Mesendoderm (in vitro differentiated cells): ENCODE data around the gene RIPPLY1.

Source experiments
- DNase-seq: peaks from one replicate; pipeline ENCODE4 v3.0.0; 2013
- H2AK5ac ChIP-seq: 2 replicates; pipeline ENCODE4 v1.6.1; 2013; ENCODE audit warnings: low read length, inconsistent platforms
- H2BK120ac ChIP-seq: 2 replicates; pipeline ENCODE4 v1.6.1; 2013; ENCODE audit warnings: low read depth, mild to moderate bottlenecking, low read length, moderate library complexity, mixed read lengths
- H2BK15ac ChIP-seq: replicated peaks from 2 replicates; pipeline ENCODE4 v1.6.1; 2013; ENCODE audit warnings: low read depth, mild to moderate bottlenecking, moderate library complexity
- H2BK5ac ChIP-seq: 2 replicates; pipeline ENCODE4 v1.6.1; 2013; ENCODE audit warnings: low read length, inconsistent platforms
- H3K18ac ChIP-seq: 2 replicates; pipeline ENCODE4 v1.6.1; 2013; ENCODE audit warnings: mild to moderate bottlenecking, low read length, mixed read lengths
- H3K23ac ChIP-seq: one replicate; pipeline ENCODE4 v1.6.1; 2013; ENCODE audit warnings: low read length
- H3K27ac ChIP-seq: 2 replicates; pipeline ENCODE4 v1.5.1; 2013; ENCODE audit warnings: low read depth, mild to moderate bottlenecking, inconsistent platforms, low read length, moderate library complexity
- H3K27me3 ChIP-seq: 2 replicates; pipeline ENCODE4 v1.6.1; 2013; ENCODE audit warnings: low read length, control low read depth, mild to moderate bottlenecking, inconsistent platforms; ENCODE audit not compliant: insufficient read depth, poor library complexity
- H3K36me3 ChIP-seq: 2 replicates; pipeline ENCODE4 v1.6.1; 2013; ENCODE audit warnings: low read length, inconsistent platforms; ENCODE audit not compliant: control insufficient read depth, insufficient read depth
- H3K4ac ChIP-seq: one replicate; pipeline ENCODE4 v1.6.1; 2013; ENCODE audit warnings: low read depth, mild to moderate bottlenecking, low read length, moderate library complexity
- H3K4me1 ChIP-seq: 2 replicates; pipeline ENCODE4 v1.6.1; 2013; ENCODE audit warnings: low read depth, low read length, inconsistent platforms; ENCODE audit not compliant: control insufficient read depth
- H3K4me2 ChIP-seq: 2 replicates; pipeline ENCODE4 v1.6.1; 2013; ENCODE audit warnings: low read length
- H3K4me3 ChIP-seq: 2 replicates; pipeline ENCODE4 v1.5.1; 2013; ENCODE audit warnings: mild to moderate bottlenecking, low read length
- H3K56ac ChIP-seq: one replicate; pipeline ENCODE4 v1.6.1; 2013; ENCODE audit warnings: low read length
- H3K79me1 ChIP-seq: 2 replicates; pipeline ENCODE4 v1.6.1; 2013; ENCODE audit warnings: low read length, inconsistent platforms
- H3K79me2 ChIP-seq: 2 replicates; pipeline ENCODE4 v1.6.1; 2013; ENCODE audit warnings: mild to moderate bottlenecking, low read length; ENCODE audit not compliant: control insufficient read depth, insufficient read depth
- H3K9ac ChIP-seq: 2 replicates; pipeline ENCODE4 v1.6.1; 2013; ENCODE audit warnings: low read length, inconsistent platforms
- H4K5ac ChIP-seq: one replicate; pipeline ENCODE4 v1.6.1; 2013; ENCODE audit warnings: low read length
- H4K8ac ChIP-seq: one replicate; pipeline ENCODE4 v1.6.1; 2013; ENCODE audit warnings: low read depth, mild to moderate bottlenecking, control low read depth, low read length, moderate library complexity
- WGBS: extraction: QIAGEN DNeasy Blood & Tissue Kit; methylation state at CpG from one replicate; pipeline ENCODE4 v1.1.7; 2013; ENCODE audit warnings: low lambda C conversion rate, missing lambda C conversion rate; ENCODE audit not compliant: insufficient coverage; ENCODE audit errors: extremely low coverage; 5-methylcytosine and 5-hydroxymethylcytosine counted together

Gene RIPPLY1

DNA sequence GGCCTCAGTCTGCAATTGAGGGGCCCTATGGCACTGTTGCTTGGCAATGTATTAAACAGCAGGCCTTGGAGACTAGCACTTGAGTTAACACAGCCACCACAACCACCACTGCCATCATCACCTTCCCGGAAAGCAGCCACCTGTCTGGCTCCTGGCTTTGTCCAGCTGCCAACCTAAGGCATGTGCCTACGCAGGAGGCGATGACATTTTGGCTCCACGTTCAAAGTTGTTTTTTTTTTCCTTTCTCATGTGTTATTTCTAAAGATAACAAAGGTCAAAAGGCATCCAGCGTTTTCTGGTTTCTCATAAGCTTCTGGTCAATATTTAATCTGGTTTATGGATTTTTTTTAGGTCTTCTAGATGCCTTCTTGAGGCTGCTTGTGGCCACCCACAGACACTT, 24.6 kb upstream of the RIPPLY1 start:
- H3K79me1 ChIP-seq = no peaks in the 10 kb centered on the region
- H3K4ac ChIP-seq = no peak overlapping the region
- no peak overlapping the region for H3K56ac ChIP-seq
- H3K4me1 ChIP-seq = peaks cover 5% of the 10 kb centered on the region
- no peak overlapping the region for H2BK15ac ChIP-seq
- WGBS = no CpG with 5 or more reads among the region's 5 CpGs
- no peak overlapping the region for H3K23ac ChIP-seq
- H2BK5ac ChIP-seq = no peak overlapping the region
- no peak overlapping the region for H3K4me2 ChIP-seq
- H3K27me3 ChIP-seq = no peaks in the 10 kb centered on the region
- no peak overlapping the region for H2AK5ac ChIP-seq
- no peak overlapping the region for H2BK120ac ChIP-seq
- H3K27ac ChIP-seq = no peak overlapping the region
- no peak overlapping the region for H3K18ac ChIP-seq
- no peak overlapping the region for H3K4me3 ChIP-seq
- no peak overlapping the region for H4K8ac ChIP-seq
- DNase-seq = no peak
- H3K79me2 ChIP-seq = no peaks in the 10 kb centered on the region
- no peak overlapping the region for H4K5ac ChIP-seq
- no peak overlapping the region for H3K9ac ChIP-seq
- no peaks in the 10 kb centered on the region for H3K36me3 ChIP-seq

- Histone ChIP-seq H3K9ac (no peak overlapping the region), H3K4me1 (no peaks in the 10 kb centered on the region), H3K27me3 (no peaks in the 10 kb centered on the region), H4K5ac (no peak overlapping the region), H3K4me3 (no peak overlapping the region), H3K4ac (no peak overlapping the region), H2BK5ac (no peak overlapping the region), H3K23ac (no peak overlapping the region), H2BK15ac (no peak overlapping the region), H4K8ac (no peak overlapping the region), H3K4me2 (no peak overlapping the region), H3K36me3 (no peaks in the 10 kb centered on the region), H3K79me2 (no peaks in the 10 kb centered on the region), H2AK5ac (no peak overlapping the region), H3K79me1 (no peaks in the 10 kb centered on the region), H3K56ac (no peak overlapping the region), H2BK120ac (no peak overlapping the region), H3K27ac (no peak overlapping the region), H3K18ac (no peak overlapping the region)
- DNase-seq = no peak
- no CpG with 5 or more reads among the region's 3 CpGs for WGBS
Measured at GRCh38 chrX:106927023-106927422, 23.9 kb upstream of the RIPPLY1 start.

DNA sequence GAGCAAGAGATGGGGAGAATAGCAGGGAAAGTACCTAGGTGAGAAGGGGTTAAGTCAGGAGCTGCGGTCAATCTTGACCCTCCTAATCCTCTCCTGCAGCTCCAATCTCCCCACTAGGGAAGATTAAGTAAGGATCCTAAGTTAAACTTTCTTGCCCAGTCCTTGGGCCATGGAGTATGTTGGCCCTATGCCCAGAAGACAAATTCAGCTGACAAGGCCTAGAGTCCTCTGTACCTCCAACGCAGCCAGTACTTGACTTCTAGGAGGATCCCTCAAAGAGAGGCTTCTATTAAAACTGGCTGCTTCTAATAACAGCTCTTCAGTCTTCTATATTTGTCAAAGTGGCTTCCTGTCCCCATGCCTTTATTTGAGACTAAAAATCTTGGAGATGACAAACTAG, 18.5 kb upstream of the RIPPLY1 start:
- Histone ChIP-seq H3K4ac (no peak overlapping the region), H3K79me2 (no peaks in the 10 kb centered on the region), H3K27ac (no peak overlapping the region), H3K4me1 (no peaks in the 10 kb centered on the region), H4K8ac (no peak overlapping the region), H2BK5ac (no peak overlapping the region), H3K36me3 (no peaks in the 10 kb centered on the region), H2BK120ac (no peak overlapping the region), H2BK15ac (no peak overlapping the region), H3K9ac (no peak overlapping the region), H3K27me3 (no peaks in the 10 kb centered on the region), H2AK5ac (no peak overlapping the region), H4K5ac (no peak overlapping the region), H3K4me2 (no peak overlapping the region), H3K18ac (no peak overlapping the region), H3K4me3 (no peak overlapping the region), H3K79me1 (no peaks in the 10 kb centered on the region), H3K56ac (no peak overlapping the region), H3K23ac (no peak overlapping the region)
- WGBS = no CpG with 5 or more reads among the region's 2 CpGs
- no peak for DNase-seq

DNA sequence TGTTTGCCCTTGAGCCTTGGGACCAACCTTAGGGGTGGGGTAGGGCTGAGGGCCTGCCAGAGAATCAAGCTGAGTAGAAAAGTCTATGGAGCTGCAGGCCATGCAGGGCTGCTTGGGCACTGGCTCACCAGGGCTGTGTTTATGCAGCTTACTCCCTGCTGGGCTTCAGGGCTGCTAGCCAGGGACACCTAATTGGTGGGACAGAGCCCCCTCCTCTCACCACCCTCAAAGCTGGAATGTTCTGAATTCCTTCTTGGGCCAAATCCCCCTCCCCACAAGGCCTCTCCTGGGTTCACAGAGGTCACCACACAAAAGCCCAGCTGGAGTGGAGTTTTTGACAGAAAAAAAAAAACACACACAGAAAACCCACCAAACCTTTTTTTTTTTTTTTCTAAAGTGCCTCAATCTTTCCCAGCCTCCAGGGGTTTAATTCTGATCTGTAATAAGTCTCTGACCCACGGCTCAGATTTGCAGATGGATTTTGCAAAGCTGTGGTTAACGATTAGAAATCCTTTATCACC, 16.9 kb upstream of the RIPPLY1 start, which contains the start of gene CLDN2:
TSS of gene CLDN2 (plus strand) at position 471 of the 521 bp plus-strand sequence. CDS start 7,827 bp downstream, outside the sequence.
- H2AK5ac ChIP-seq = no peak within 1 kb of the TSS
- H3K79me2 ChIP-seq = no peaks in the 10 kb centered on the region
- no CpG with 5 or more reads among the region's 2 CpGs for WGBS
- H3K4me2 ChIP-seq = no peak within 1 kb of the TSS
- H3K56ac ChIP-seq = no peak within 1 kb of the TSS
- no peak within 1 kb of the TSS for H3K23ac ChIP-seq
- no peak within 1 kb of the TSS for H3K18ac ChIP-seq
- H3K27ac ChIP-seq = no peak within 1 kb of the TSS
- peak; percentile 72 for DNase-seq
- no peaks in the 10 kb centered on the region for H3K4me1 ChIP-seq
- no peak within 1 kb of the TSS for H2BK15ac ChIP-seq
- no peak within 1 kb of the TSS for H4K8ac ChIP-seq
- no peak within 1 kb of the TSS for H3K4me3 ChIP-seq
- H3K79me1 ChIP-seq = no peaks in the 10 kb centered on the region
- no peak within 1 kb of the TSS for H2BK120ac ChIP-seq
- no peaks in the 10 kb centered on the region for H3K36me3 ChIP-seq
- no peak within 1 kb of the TSS for H4K5ac ChIP-seq
- H3K27me3 ChIP-seq = no peaks in the 10 kb centered on the region
- H3K9ac ChIP-seq = no peak within 1 kb of the TSS
- no peak within 1 kb of the TSS for H2BK5ac ChIP-seq
- no peak within 1 kb of the TSS for H3K4ac ChIP-seq

DNA sequence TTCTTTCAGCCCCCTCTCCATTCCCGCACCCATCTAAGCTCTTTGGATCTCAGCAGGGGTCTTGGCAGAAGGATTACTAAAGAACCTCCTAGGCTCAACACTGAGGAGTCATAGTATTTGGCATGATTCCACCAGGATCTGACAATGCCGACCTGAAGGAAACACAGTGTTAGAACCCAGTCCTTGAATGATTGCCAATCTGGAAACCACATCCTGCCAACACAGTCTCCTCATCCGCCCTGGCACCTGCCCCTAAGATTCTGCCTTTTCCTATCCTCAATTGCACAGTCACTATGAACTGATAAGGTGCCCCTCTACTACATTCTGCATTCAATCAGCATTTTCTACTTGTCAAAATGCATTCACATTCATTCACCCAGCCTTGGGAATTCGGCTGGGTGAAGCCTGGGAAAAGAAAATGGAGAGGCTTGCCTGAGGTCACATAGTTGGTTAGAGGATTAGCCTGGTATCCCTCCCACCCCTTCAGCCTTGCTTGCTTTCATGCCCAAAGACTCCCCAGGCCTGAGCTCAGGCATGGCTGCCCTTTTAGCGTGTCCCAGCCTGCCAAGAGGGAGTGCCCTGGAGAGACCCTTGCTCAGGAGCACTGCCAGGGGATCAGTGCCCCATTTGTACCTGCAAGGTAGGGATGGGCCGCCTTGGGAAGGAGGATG, 14.8 kb upstream of the RIPPLY1 start:
- no peaks in the 10 kb centered on the region for H3K27me3 ChIP-seq
- no peak overlapping the region for H3K56ac ChIP-seq
- no peak for DNase-seq
- H4K8ac ChIP-seq = no peak overlapping the region
- no peak overlapping the region for H4K5ac ChIP-seq
- no CpG with 5 or more reads among the region's 6 CpGs for WGBS
- H3K4ac ChIP-seq = no peak overlapping the region
- no peak overlapping the region for H3K27ac ChIP-seq
- no peak overlapping the region for H3K4me3 ChIP-seq
- no peaks in the 10 kb centered on the region for H3K79me1 ChIP-seq
- no peak overlapping the region for H3K9ac ChIP-seq
- H3K4me2 ChIP-seq = no peak overlapping the region
- no peaks in the 10 kb centered on the region for H3K79me2 ChIP-seq
- no peaks in the 10 kb centered on the region for H3K36me3 ChIP-seq
- H3K23ac ChIP-seq = no peak overlapping the region
- no peak overlapping the region for H2AK5ac ChIP-seq
- H3K18ac ChIP-seq = no peak overlapping the region
- no peaks in the 10 kb centered on the region for H3K4me1 ChIP-seq
- H2BK120ac ChIP-seq = no peak overlapping the region
- H2BK15ac ChIP-seq = no peak overlapping the region
- no peak overlapping the region for H2BK5ac ChIP-seq

GRCh38 chrX:106912864-106913263, 9.7 kb upstream of the RIPPLY1 start:
- WGBS = no CpG with 5 or more reads among the region's 2 CpGs
- DNase-seq = no peak
- H3K27me3 ChIP-seq = no peaks in the 10 kb centered on the region
- no peak overlapping the region for H3K4me2 ChIP-seq
- no peak overlapping the region for H4K8ac ChIP-seq
- H3K18ac ChIP-seq = no peak overlapping the region
- no peaks in the 10 kb centered on the region for H3K79me2 ChIP-seq
- no peak overlapping the region for H3K4ac ChIP-seq
- H3K4me1 ChIP-seq = no peaks in the 10 kb centered on the region
- H2BK15ac ChIP-seq = no peak overlapping the region
- H2BK5ac ChIP-seq = no peak overlapping the region
- H3K23ac ChIP-seq = no peak overlapping the region
- no peak overlapping the region for H3K56ac ChIP-seq
- H3K79me1 ChIP-seq = no peaks in the 10 kb centered on the region
- H3K36me3 ChIP-seq = no peaks in the 10 kb centered on the region
- no peak overlapping the region for H2BK120ac ChIP-seq
- no peak overlapping the region for H3K9ac ChIP-seq
- H4K5ac ChIP-seq = no peak overlapping the region
- H3K4me3 ChIP-seq = no peak overlapping the region
- H2AK5ac ChIP-seq = no peak overlapping the region
- H3K27ac ChIP-seq = no peak overlapping the region
